22Rv1 (cell line): ENCODE measurements around the gene STUB1.

ENCODE experiments used
- ZFX ChIP-seq: fragments of 450-650 bp; IDR thresholded peaks from 2 replicates; pipeline ENCODE4 v1.6.1; 2017; ENCODE audit warnings: antibody characterized with exemption, borderline replicate concordance
- TF ChIP-seq, protein P1 (sequence below): fragments of 450-650 bp; IDR thresholded peaks from 2 replicates; pipeline ENCODE4 v1.5.1; 2017; ENCODE audit warnings: mild to moderate bottlenecking

DNA sequence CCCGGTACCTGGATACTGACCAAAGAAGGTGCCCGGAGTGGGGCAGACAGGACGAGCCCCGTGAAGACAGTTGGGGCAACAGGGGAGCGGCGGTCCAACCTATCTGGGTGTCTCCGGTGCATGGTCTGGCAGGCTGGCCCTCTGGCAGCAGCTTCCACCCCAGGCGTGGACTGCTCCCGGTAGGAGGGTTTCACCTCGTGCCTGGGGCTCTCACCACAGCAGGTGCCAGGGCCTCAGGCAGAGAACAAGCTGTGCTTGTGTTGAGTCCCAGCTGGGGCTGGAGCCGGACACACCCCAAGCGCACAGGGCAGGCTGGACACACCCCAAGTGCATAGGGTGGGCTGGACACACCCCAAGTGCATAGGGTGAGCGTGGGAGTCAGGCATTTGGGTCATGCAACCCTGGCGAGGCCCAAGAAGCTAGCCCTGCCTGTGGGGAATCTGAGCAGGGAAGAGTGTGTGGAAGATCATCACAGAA, 26.9 kb downstream of the STUB1 start:
- TF ChIP-seq, protein P1, sequence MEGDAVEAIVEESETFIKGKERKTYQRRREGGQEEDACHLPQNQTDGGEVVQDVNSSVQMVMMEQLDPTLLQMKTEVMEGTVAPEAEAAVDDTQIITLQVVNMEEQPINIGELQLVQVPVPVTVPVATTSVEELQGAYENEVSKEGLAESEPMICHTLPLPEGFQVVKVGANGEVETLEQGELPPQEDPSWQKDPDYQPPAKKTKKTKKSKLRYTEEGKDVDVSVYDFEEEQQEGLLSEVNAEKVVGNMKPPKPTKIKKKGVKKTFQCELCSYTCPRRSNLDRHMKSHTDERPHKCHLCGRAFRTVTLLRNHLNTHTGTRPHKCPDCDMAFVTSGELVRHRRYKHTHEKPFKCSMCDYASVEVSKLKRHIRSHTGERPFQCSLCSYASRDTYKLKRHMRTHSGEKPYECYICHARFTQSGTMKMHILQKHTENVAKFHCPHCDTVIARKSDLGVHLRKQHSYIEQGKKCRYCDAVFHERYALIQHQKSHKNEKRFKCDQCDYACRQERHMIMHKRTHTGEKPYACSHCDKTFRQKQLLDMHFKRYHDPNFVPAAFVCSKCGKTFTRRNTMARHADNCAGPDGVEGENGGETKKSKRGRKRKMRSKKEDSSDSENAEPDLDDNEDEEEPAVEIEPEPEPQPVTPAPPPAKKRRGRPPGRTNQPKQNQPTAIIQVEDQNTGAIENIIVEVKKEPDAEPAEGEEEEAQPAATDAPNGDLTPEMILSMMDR = no peak
- no peak for TF ChIP-seq ZFX
